HL-60 (cell line): Measurements from ENCODE around the gene AAK1.
"Not testable (repeated sequence)": the region's sequence is repeated elsewhere in the genome, so short reads cannot be mapped to it uniquely, and the experiment has no call there.

Experiments
- DNase-seq, 2 experiments: peaks; one replicate each; pipeline ENCODE4 v3.0.0-alpha.2; 2010 to 2020; ENCODE audit warnings: low read depth in 1 of 2, low spot score in 1 of 2
- H3K27ac ChIP-seq: fragments of 250-450 bp; sonication (Bioruptor Pico); replicated peaks from 2 replicates; pipeline ENCODE4 v1.5.1; 2020; ENCODE audit warnings: mild to moderate bottlenecking, moderate library complexity
- H3K27me3 ChIP-seq: fragments of 250-450 bp; sonication (Bioruptor Pico); 2 replicates; pipeline ENCODE4 v1.5.1; 2021; ENCODE audit warnings: mild to moderate bottlenecking, moderate library complexity; ENCODE audit not compliant: insufficient read depth, poor library complexity, severe bottlenecking
- H3K4me3 ChIP-seq: replicated peaks from 2 replicates; pipeline ENCODE4 v1.5.1; 2011; ENCODE audit warnings: mild to moderate bottlenecking, control low read depth, low read length; ENCODE audit not compliant: insufficient read depth
- CTCF ChIP-seq: IDR thresholded peaks from one replicate; pipeline ENCODE4 v1.5.1; 2011; ENCODE audit warnings: low read length, control low read depth, inconsistent platforms; ENCODE audit not compliant: insufficient read depth
- GABPA ChIP-seq: IDR thresholded peaks from 2 replicates; pipeline ENCODE4 v1.6.1; 2012; ENCODE audit warnings: low read depth
- POLR2AphosphoS5 ChIP-seq: IDR thresholded peaks from 2 replicates; pipeline ENCODE4 v1.6.1; 2012; ENCODE audit warnings: low read depth
- REST ChIP-seq: IDR thresholded peaks from 2 replicates; pipeline ENCODE4 v1.6.1; 2012; ENCODE audit warnings: low read depth; ENCODE audit not compliant: insufficient replicate concordance
- SPI1 ChIP-seq: IDR thresholded peaks from 2 replicates; pipeline ENCODE4 v1.6.1; 2012; ENCODE audit warnings: low read depth, mild to moderate bottlenecking, borderline replicate concordance

Gene AAK1

GRCh38 chr2:69676146-69676545, 32.6 kb upstream of the AAK1 start:
- Histone ChIP-seq H3K27ac (no peak overlapping the region), H3K4me3 (no peak overlapping the region), H3K27me3 (no peaks in the 10 kb centered on the region)
- DNase-seq: no peak
- TF ChIP-seq POLR2AphosphoS5 (no peak), GABPA (no peak), CTCF (no peak), REST (no peak), SPI1 (no peak)

GRCh38 chr2:69674316-69674670, 30.8 kb upstream of the AAK1 start:
- no peak for TF ChIP-seq GABPA
- TF ChIP-seq CTCF: no peak
- no peak for TF ChIP-seq POLR2AphosphoS5
- TF ChIP-seq REST: no peak
- no peak for TF ChIP-seq SPI1
- no peaks in the 10 kb centered on the region for H3K27me3 ChIP-seq
- no peak overlapping the region for H3K27ac ChIP-seq
- H3K4me3 ChIP-seq: no peak overlapping the region
- DNase-seq: no peak

GRCh38 chr2:69673098-69673497, 29.6 kb upstream of the AAK1 start:
- not testable (repeated sequence) for H3K27me3 ChIP-seq, H3K4me3 ChIP-seq, H3K27ac ChIP-seq, DNase-seq

GRCh38 chr2:69669666-69670065, 26.1 kb upstream of the AAK1 start:
- no peak overlapping the region for H3K27ac ChIP-seq
- no peak for DNase-seq
- H3K27me3 ChIP-seq: no peaks in the 10 kb centered on the region
- no peak overlapping the region for H3K4me3 ChIP-seq
- TF ChIP-seq SPI1: no peak
- TF ChIP-seq GABPA: no peak
- no peak for TF ChIP-seq CTCF
- no peak for TF ChIP-seq POLR2AphosphoS5
- no peak for TF ChIP-seq REST
